HUDEP-2 (cell line): ENCODE results near the gene CSNK2A1.
"Not testable (repeated sequence)": the region's sequence is repeated elsewhere in the genome, so short reads cannot be mapped to it uniquely, and the experiment has no call there.

Source experiments
- DNase-seq, 76 experiments: peaks; one replicate each; lab custom pipeline; 2025; ENCODE audit not compliant: unreplicated experiment in 76 of 76; lab: John Stamatoyannopoulos, UW

The CSNK2A1 gene

DNA sequence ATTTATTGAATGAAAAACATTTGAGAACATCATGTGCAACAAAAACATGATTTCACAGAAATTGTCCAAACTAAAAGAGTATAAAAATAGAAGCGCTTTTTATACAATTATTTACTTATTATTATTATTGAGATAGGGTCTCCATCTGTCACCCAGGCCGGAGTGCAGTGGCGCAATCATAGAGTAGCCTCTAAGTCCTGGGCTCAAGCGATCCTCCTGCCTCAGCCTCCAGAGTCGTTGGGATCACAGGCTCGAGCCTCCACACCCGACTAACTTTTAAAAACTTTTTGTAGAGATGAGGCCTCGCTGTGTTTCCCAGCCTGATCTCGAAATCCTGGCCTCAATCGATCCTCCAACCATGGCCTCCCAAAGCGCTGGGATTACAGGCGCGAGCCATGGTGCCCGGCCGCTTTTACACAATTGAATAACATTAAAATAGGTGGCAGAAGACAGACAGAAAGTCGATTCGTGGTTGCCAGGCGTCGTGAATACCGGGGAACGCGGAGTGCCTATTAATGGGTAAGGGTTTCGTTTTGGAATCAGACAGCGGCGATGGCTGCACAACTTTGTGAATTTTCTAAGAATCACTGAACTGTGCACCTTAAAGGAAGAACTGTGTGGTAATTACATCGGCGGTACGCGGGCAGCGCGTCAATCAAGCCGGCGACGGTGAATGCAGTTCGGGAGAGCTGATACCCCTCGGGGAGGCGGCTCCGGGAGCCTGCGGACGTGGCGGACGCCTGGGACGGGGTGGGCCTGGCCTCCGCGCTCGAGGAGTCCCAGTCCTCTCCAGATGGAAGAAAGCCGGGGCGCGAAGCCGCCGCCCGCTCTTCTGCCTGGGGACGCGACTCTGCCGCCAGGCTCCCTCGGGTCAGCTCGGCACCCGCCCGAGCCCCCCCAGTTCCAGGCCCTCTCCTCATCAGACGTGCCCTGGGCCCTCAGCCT is 82.1 kb downstream of the CSNK2A1 start:
- DNase-seq: peak in 48 of 76 experiments; percentile 11 to 71 (median 32)

DNA sequence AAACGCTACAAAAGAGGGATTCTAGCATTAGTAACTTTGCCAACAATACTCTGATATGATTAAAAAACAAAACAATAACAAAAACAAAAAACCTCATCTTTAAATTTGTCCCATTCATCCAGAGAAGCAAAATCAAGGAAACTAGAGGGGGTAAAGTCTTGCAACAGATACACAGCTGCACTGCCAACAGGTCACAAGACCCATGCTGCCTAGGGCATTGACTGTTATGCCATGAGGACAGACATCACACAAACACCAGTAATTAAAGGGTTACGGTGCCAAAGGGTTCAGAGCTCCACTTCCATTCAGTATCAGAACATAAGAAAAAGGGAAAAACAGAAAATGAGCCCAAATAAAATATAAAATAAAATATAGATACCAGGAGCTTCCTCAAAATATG is 82.9 kb downstream of the CSNK2A1 start:
- DNase-seq: peak in 44 of 76 experiments; percentile 4 to 55 (median 20)

DNA sequence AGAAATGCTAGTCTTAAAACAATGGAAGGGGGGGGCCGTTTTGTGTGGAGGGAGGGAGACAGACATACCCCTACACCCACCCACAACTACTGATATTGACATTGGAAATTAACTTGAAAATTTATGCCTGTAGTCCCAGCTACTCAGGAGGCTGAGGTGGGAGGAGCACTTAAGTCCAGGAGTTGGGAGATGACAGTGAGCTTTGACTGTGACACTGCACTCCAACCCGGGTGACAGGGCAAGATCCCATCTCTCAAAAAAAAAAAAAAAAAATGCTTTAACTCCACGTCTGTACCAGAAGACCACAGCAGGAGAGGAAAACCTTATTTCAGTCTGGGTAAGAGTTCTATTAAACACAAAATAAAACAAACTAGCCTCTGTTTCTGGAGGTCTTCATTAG is 83.4 kb downstream of the CSNK2A1 start:
- DNase-seq: peak in 51 of 76 experiments; percentile 2 to 66 (median 24)

DNA sequence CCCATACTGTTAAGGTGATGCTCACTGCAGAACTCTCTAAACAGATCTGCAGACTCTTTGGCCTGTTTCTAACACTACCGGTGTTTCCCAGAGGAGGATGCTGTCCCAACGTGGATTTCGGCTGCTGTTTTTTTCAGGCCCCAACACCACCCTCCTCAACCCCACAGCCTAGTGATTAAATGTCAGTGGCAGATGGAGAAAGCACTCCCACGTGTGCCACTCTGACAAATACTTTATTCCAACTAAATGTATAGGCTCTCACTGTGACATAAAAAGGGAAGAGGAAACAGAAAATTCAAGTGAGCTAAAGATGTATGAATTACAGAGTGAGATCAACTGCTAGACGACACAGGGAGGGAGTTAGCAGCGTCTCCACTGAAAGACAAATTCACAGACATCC is 84.8 kb downstream of the CSNK2A1 start:
- no peak for DNase-seq

DNA sequence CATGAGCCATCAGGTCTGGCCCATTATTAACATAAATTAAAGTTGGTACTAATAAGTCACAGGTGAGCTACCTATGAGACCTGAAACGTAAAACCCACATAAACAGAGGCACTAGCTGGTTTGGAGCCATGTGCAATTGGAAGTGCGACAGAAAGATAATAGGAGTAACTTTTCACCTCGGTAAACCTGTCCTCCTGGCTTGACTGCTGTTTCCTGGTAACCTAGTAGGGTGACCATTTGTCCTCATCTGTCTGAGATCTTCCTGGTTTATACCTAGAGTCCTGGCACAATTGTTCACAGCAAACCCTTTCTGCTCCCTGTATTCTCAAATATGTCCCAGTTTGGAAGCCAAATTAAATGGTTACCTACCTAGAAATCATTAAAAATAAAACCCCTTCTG is 88.6 kb downstream of the CSNK2A1 start:
- DNase-seq: no peak

DNA sequence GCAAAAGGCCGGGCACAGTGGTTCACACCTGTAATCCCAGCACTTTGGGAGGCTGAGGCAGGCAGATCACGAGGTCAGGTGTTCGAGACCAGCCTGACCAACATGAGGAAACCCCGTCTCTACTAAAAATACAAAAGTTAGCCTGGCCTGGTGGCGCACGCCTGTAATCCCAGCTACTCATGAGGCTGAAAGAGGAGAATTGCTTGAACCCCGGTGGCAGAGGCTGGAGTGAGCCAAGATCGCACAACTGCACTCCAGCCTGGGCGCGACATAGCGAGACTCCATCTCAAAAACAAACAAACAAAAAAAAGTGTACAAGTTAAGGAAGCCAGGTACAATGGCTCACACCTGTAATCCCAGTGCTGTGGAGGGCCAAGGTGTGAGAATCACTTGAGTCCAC is 91.6 kb downstream of the CSNK2A1 start:
- not testable (repeated sequence) for DNase-seq

DNA sequence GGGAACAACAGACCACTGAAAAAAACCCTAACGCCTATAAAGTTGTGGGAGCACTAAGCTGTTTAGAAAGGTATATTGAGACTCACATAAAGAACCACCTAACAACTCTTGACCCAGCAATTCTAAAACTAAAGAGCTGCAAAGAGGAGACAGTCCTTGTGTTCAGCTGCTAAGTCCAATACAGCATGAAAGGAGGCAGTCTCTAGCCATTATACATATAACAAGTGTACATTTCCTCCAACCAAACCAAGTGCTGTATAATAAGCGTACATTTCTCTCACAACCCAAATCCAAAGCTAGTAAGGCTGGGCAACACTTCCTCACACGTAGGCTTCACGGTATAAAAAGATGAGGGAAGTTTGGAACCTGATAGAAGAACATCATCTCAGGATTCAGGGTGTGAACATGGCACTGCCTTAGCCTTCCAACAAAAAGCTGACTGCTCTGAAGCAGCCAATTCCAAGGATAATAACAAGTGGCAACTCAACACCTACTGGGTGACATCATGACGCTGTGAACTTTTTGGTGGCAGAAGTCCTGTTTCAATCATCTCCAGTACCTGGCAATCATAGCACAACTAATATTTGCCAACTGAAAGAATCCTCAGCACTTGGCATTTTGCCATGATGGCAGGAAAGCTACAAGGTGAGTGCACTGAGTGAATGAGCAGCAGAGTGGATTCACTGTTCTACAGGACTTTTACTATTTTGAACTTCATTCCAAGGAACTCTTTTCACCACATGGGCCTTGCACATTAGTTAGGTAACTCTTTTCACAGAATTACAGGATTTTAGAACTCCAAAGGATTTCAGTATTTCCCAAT is 97.9 kb downstream of the CSNK2A1 start:
- DNase-seq: no peak

DNA sequence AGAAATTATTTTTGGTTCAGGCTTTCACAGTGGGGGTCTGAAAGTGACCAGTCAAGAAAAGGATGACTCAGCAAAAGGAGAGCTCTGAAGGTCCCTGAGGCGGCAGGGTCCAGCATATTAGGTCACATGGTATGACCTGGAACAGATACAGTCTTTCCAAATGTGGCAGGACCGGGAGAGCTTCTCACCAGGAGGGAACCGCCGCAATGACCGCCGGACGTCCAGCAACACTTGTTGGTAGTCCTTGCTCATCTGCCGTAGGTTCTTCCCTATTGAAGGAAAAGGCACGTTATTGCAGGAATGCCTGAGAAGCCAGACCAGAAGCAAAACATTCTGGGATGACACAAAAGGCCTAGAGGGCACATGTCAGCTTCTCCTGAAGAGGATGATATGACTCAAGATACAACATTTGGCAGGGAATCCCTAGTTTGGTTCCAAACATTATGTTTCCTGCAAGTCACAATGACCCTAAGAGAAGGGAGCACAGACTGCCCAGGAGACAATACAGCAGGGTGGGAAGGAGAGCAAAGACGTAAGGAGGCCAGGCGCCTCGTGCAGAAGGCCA is 98.6 kb downstream of the CSNK2A1 start:
- DNase-seq: no peak

DNA sequence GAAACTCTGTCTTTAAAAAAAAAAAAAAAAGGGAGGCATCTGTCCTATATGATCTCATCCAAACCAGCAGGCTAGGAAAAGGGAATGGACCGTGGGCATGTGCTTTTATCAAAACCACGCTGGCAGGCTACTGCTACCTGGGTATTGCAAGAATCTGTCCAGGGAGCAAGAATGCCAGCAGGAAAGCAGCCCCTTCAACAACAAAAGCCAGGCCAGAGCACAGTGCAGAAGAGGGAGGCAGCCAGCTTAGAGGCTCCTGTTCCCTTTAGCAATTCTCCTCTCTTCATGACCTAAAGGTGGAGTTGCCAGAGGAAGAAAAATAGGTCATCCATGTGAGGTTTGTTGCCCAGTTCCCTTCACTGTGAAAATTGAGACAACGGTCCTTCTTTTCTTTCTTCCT is 99.5 kb downstream of the CSNK2A1 start:
- no peak for DNase-seq

DNA sequence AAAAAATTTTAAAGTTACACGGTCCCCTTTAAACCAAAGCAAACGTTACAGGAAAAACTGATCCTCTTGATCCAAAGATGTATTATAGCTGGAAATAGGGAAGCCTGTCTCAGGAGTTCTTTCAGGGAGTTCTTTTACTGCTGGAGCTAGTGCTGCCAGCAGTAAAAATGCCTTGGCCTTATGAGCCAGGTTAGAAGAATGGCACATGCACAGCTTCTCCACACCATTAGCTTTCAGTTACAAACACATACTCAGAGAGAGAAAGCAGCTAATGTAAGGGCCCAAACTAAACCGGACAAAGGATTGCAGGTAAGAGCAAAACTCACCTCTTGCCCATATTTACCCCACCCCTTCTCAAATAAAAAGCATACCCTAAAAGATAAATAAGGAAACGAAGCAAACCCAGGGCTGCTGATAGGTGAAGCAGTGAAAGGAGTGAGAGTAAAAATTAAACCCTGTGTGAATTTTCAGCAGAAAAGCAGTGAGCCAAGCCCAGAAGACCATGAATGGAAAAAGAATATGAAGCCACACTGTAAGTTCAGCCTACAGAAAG is 100.3 kb downstream of the CSNK2A1 start:
- DNase-seq: no peak

DNA sequence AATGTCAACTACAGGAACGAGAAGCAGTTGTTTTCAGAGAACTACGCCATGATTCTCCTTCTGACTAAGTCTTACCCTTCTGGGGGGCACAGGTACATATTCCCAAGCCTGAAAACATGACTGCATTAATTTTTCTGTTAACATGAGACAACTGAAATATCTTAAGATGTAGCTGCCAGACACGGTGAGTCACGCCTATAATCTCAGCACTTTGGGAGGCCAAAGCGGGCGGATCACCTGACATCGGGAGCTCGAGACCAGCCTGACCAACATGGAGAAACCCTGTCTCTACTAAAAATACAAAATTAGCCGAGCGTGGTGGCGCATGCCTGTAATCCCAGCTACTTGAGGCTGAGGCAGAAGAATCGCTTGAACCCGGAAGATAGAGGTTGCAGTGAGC is 103.0 kb downstream of the CSNK2A1 start:
- no peak for DNase-seq

DNA sequence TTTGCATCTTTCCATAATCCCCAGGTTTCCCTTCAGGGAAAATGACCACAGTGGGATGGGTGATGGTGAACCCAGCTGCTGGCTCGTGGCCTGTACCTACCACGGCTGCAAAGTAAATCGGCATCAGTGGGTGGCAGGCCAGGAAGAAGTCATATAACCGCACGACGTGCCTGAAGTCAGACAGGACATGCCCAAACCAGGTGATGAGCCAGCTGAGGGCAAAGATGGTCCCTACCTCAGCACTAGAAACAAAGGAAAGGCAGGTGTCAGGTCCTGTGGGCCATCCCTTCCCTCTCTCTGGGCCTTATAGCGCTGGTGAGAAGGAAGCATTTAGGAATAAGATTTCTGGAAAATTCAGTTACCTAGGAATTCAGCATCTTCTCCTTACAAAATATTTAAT is 103.4 kb downstream of the CSNK2A1 start:
- no peak for DNase-seq

DNA sequence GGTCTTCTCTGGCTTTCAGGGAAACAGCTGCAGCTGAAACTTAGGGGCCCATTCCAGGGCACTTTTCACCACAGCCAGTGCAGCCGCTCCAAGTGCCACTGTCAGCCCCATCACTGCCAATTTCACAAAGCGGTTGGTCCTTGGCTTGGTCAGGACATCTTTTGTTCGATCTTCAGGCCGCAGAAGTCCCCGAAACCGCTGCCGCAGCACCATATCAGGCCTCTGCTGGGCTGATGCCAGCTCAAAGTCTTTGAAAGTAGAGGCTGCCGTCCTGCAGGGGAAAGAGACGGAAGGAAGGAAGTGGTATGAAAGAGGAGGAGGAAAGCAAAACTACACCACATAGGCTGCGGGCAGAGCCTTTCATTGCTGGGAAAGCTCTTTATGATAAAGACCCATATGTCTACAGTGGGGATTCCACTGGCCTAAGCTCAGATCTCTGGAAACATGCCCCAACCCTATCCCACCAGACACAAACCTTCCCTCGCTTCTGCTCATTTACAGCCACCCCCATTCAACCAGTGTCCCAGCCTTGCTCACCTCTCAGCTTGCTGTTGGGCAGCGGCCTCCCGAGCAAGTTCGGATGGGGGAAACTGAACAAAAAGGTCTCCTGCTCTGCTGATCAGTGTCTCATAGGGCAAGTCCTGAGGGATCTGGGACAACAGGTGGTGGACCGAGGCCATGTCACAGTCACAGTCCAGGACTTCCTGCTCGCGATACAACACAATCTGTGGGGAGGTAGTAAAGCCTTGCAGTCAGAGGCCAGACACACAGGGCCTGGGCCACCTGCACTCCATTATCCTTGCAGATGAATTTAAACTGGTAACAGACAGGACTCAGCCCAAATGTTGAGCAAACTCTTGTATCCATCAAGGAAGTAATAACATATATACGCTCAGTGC is 104.8 kb downstream of the CSNK2A1 start:
- peak in 70 of 76 experiments; percentile 11 to 80 (median 54) for DNase-seq

DNA sequence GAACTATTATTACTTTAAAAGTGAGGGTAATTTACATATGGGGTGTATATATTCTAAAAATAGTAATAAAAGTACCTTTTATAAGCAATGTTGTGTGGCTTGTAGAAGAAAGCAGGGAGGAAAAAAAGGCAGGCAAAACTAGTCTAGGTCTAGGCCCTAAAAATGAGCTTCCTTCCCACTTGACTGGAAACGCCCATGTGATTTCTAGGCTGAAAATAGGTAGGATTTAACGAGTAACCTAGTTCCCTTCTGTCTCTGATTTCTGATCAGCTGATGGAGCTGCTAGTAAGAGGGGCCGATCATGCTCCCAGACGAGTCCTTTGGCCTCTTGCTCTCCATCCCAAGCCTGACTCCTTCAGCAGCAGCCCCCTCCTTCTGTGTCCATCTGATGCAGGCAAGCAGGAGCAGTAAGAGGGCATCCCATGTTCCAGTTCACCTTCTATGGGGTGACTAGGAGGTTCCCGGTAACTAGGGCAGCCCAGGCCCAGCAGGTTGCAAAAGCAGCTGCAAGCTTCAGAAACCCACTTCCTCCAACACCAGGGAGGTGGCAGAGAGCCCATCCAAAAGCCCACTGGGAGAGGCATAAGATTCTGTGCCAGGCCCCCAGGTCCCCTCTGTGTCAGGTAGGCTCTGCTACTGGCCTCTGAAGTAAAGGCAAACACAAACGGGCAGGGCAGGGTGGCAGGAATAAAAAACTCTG is 105.7 kb downstream of the CSNK2A1 start:
- DNase-seq: no peak

DNA sequence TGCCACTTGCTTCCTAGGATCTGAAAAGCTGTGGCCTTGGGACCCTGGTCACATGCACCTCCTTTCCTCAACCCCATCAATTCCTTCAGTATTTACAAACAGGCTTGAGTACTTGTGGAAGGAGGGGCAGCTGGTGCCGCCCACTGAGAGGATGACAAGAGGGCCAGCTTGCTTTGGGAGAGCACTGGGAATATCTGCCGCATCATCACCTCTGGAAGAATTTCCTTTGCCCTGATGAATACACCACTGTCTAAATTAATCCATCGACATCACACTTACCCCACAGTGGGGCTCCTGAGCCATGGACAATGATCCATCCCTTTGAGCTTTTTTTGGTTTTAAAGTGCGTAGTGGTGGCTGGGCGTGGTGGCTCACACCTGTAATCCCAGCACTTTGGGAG is 107.1 kb downstream of the CSNK2A1 start:
- no peak for DNase-seq

DNA sequence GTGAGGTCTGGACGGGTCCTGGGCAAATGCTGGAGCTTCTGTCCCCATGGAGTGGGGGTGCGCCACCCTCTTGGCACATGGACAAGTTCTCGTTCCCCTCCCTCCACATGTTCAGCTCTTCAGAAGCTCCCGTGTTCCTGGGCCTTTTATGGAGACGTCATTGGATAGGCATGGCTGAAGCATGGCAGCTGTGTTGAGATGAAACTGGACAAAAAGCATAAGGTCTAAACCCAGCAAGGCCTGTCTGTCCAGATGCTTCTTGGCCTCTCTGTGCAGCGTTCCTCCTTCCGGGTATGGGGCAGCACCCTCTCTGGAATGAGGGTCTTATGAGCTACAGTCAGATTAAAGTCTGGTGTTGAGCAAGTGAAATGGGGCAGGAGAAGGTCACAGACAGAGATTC is 108.0 kb downstream of the CSNK2A1 start:
- DNase-seq: no peak

DNA sequence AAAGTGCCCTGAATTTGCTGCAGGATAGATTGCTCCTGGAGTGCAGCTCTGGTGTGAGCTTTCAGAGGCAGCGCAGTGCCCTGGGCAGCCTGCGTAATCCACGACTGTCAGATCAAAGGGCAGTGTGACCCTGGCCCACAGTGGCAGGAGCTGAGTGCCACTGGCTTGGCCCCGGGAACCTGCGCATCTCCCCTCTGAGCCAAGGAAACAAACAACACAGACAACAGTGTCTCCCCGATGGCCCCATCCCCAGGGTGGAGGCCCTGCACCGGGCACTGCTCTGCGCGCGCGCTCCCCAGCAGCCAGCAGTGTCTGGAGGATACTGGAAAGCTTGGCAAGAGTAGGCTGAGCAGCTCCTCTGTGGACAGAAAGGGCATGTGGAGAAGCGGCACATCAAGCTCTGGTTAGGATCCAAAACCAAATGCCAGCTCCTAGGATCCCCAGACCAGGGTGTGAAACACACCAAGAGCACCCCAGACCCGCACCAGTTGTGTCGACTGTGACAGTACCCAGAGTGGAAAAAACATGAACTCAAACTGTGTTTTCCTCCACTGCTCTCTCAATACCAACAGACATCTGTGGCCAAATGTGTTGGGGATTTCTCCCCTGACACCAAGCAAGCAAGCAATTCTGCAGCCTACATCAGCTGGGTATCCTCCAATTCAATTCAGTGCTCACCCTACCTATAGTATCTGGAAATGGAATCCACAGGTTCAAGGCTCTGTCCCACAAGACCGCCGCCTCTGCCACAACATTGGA is 108.8 kb downstream of the CSNK2A1 start:
- no peak for DNase-seq

DNA sequence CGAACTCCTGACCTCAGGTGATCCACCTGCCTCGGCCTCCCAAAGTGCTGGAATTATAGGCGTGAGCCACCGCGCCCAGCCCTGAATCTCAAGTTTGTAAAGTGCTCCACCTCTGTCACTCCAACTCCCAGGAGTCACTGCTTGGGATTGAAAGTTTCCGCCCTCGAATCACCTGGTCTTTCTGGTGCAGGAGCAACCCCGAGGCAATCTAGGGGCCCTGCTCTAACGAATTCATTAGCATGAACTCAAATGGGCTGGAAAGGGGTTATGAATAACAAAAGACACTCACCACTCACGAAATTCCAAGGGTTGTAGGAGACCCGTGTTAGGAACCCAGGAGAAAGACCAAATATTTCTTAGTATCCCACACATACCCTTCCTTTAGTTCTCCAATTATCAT is 109.4 kb downstream of the CSNK2A1 start:
- DNase-seq: no peak
